ENCODE results near the gene CBLN3.

DNA sequence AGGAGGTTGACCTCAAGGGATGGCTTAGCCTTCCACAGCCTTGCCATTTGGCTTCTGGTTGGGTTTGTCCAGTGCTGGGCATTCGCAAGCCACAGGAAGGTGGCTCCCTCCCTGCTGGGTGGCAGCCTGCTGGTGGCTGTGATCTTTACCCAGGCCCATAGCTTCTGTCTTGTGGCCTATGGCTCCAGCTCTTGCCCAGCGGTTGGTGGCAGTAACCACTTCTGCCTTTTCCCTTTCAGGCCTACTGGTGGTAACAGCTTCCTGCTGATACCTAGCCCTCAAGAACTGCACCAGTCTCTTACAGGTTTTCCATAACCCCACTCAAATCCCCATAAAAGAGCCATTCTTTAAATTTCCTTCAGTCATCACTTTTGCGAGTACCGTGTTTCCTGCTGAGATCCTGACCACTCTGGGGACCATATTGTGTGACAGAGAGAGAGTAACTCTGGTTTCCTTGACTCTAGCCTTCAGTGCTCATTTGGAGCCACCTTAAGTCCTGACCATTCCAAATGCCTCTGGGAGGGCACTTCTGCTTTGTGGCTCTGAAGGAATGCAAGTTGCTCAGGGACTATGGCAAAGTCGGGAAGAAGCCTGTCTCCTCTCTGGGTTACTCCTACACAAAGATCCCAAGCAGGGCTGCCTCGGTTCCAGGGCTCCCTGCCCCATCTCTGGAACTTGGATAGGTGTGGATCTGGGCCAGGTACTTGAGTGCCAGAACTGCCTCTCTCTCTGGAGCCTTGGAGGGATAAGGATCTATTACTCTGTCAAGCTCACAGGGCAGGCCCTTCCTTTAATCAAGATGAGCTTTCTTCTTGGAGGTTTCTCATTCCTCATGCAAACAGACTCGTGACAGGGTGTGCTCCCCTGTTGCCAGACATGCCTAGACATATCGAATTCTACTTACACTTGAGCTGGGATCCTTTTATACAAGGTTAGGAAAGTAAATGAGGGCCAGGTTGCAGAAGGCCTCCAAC lies 33.6 kb downstream of the CBLN3 start:
- TF ChIP-seq, protein P1, sequence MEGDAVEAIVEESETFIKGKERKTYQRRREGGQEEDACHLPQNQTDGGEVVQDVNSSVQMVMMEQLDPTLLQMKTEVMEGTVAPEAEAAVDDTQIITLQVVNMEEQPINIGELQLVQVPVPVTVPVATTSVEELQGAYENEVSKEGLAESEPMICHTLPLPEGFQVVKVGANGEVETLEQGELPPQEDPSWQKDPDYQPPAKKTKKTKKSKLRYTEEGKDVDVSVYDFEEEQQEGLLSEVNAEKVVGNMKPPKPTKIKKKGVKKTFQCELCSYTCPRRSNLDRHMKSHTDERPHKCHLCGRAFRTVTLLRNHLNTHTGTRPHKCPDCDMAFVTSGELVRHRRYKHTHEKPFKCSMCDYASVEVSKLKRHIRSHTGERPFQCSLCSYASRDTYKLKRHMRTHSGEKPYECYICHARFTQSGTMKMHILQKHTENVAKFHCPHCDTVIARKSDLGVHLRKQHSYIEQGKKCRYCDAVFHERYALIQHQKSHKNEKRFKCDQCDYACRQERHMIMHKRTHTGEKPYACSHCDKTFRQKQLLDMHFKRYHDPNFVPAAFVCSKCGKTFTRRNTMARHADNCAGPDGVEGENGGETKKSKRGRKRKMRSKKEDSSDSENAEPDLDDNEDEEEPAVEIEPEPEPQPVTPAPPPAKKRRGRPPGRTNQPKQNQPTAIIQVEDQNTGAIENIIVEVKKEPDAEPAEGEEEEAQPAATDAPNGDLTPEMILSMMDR (conservative IDR thresholded peaks at IDR 0.05; ENCODE audit: low read length), result no peak
- TF ChIP-seq EZH2phosphoT487 (IDR thresholded peaks at IDR 0.05; ENCODE audit: borderline replicate concordance, low read depth, low read length), result no peak

Data from OCI-LY7 (cell line).